Stimulated activated CD8-positive, alpha-beta memory T cell treated with anti-CD3 and anti-CD28 coated beads, Interleukin-2, amount 100 ng/mL, for 48 hours (primary cell): ENCODE data around the gene AGTR2.
"Not testable (repeated sequence)": the region's sequence is repeated elsewhere in the genome, so short reads cannot be mapped to it uniquely, and the experiment has no call there.

Source experiments
- DNase-seq, 2 donors: peaks; one replicate each; pipeline ENCODE4 v3.0.0-alpha.2; 2020; ENCODE audit warnings: low read depth in 2 of 2

Gene AGTR2

GRCh38 chrX:116170511-116170910 lies at the start of gene AGTR2:
TSS of gene AGTR2 (plus strand) at chrX:116170744. CDS start at chrX:116172281, 1,537 bp downstream.
- no peak for DNase-seq

GRCh38 chrX:116135277-116135676 lies 35.3 kb upstream of the AGTR2 start:
- no peak for DNase-seq

- DNase-seq, result not testable (repeated sequence)
Observed at GRCh38 chrX:116141270-116141669, 29.3 kb upstream of the AGTR2 start.

- no peak for DNase-seq
Observed at GRCh38 chrX:116142976-116143375, 27.6 kb upstream of the AGTR2 start.

- DNase-seq, result no peak
Observed at GRCh38 chrX:116172976-116173375, 2.4 kb downstream of the AGTR2 start.

GRCh38 chrX:116181300-116181699 lies 10.8 kb downstream of the AGTR2 start:
- no peak for DNase-seq

- no peak for DNase-seq
Observed at GRCh38 chrX:116185163-116185562, 14.6 kb downstream of the AGTR2 start.

- no peak for DNase-seq
Observed at GRCh38 chrX:116194649-116195048, 24.1 kb downstream of the AGTR2 start.

- no peak for DNase-seq
Observed at GRCh38 chrX:116198235-116198634, 27.7 kb downstream of the AGTR2 start.

GRCh38 chrX:116198810-116199209 lies 28.3 kb downstream of the AGTR2 start:
- no peak for DNase-seq

- DNase-seq, result no peak
Observed at GRCh38 chrX:116204932-116205331, 34.4 kb downstream of the AGTR2 start.

- DNase-seq, result no peak
Observed at GRCh38 chrX:116213262-116213661, 42.7 kb downstream of the AGTR2 start.

GRCh38 chrX:116217080-116217479 lies 46.5 kb downstream of the AGTR2 start:
- not testable (repeated sequence) for DNase-seq
